Gastroesophageal sphincter (tissue), 4 donors: ENCODE data around the gene WASHC4. TPM values are rescaled to one million over a fixed set of nuclear protein-coding genes. Genes with fewer than 3 reads are reported as not detected.

Experiments
- ATAC-seq: fragments of 150-250 bp; one replicate; pipeline ENCODE4 v1.9.1; 2016; ENCODE audit warnings: mild to moderate bottlenecking, moderate library complexity
- H3K27ac ChIP-seq, 4 donors: fragments of 200-600 bp; sonication (generic) in 3 of 4; 1 replicate in 3 of 4; 2 replicates in 1 of 4; pipeline ENCODE4 v1.5.1; 2016 to 2019
- H3K27me3 ChIP-seq: fragments of 200-600 bp; sonication (generic); one replicate; pipeline ENCODE4 v1.5.1; 2019
- H3K36me3 ChIP-seq, 2 donors: fragments of 200-600 bp; sonication (generic); one replicate each; pipeline ENCODE4 v1.5.1; 2019; ENCODE audit warnings: control low read depth in 1 of 2
- H3K4me1 ChIP-seq, 3 donors: fragments of 200-600 bp; sonication (generic); 1 replicate in 2 of 3; 2 replicates in 1 of 3; pipeline ENCODE4 v1.5.1; 2016 to 2019; ENCODE audit warnings: control low read depth in 2 of 3
- H3K4me3 ChIP-seq, 2 donors: fragments of 200-600 bp; sonication (generic); one replicate each; pipeline ENCODE4 v1.5.1; 2019; ENCODE audit warnings: mild to moderate bottlenecking in 1 of 2, moderate library complexity in 1 of 2
- H3K9me3 ChIP-seq, 3 donors: fragments of 200-600 bp; sonication (generic); one replicate each; pipeline ENCODE4 v1.5.1; 2017 to 2019; ENCODE audit warnings: control low read depth in 2 of 3
- CTCF ChIP-seq, 4 experiments: fragments of 200-600 bp in 2 of 4; fragments of 450-650 bp in 2 of 4; sonication (generic) in 1 of 4; IDR thresholded peaks; one replicate each; pipeline ENCODE4 v1.5.1; 2017 to 2019; ENCODE audit warnings: antibody characterized with exemption in 4 of 4, mild to moderate bottlenecking in 2 of 4, moderate library complexity in 2 of 4
- EP300 ChIP-seq: sonication (generic); formaldehyde crosslinking; IDR thresholded peaks from one replicate; pipeline ENCODE4 v1.6.1; 2017; ENCODE audit warnings: antibody characterized with exemption, mild to moderate bottlenecking
- POLR2A ChIP-seq, 2 donors: fragments of 450-650 bp; IDR thresholded peaks; one replicate each; pipeline ENCODE4 v1.6.1; 2017; ENCODE audit warnings: antibody characterized with exemption in 2 of 2, mild to moderate bottlenecking in 2 of 2, moderate library complexity in 1 of 2
- POLR2AphosphoS5 ChIP-seq: sonication (generic); formaldehyde crosslinking; IDR thresholded peaks from one replicate; pipeline ENCODE4 v1.6.1; 2017; ENCODE audit warnings: antibody characterized with exemption
- WGBS, 2 donors: methylation state at CpG; one replicate each; pipeline ENCODE4 v1.1.5; 2018; ENCODE audit warnings: low coverage in 1 of 2; 5-methylcytosine and 5-hydroxymethylcytosine counted together
- total RNA-seq, 4 donors: library from RNA; depleted of rRNA; stranded (reverse); fragments of >200 nt; gene quantifications; one replicate each; pipeline ENCODE4 v1.1.0, GENCODE V29; 2016

The WASHC4 gene
- total RNA-seq, 4 donors from 2014 or later: 32.7 to 136 (median 53.6) TPM

GRCh38 chr12:105204916-105205315 lies 97.4 kb downstream of the WASHC4 start:
- no peaks in the 10 kb centered on the region for H3K9me3 ChIP-seq
- 69 to 90% methylated on average over 2 to 6 of the region's 6 CpGs for WGBS, 2 donors
- no peak overlapping the region for H3K4me3 ChIP-seq
- ATAC-seq: peak; percentile 42
- peaks cover 0 to 97% of the 10 kb centered on the region in 2 donors for H3K36me3 ChIP-seq
- TF ChIP-seq EP300 (no peak), CTCF (IDR thresholded peaks at IDR 0.05) (no peak), POLR2A (IDR thresholded peaks at IDR 0.05) (no peak), POLR2AphosphoS5 (no peak)
- peaks cover 0 to 8% (median 0%) of the 10 kb centered on the region in 3 donors for H3K4me1 ChIP-seq
- H3K27me3 ChIP-seq: no peaks in the 10 kb centered on the region
- no peak overlapping the region for H3K27ac ChIP-seq

GRCh38 chr12:105205322-105206048 lies 98.0 kb downstream of the WASHC4 start:
- Histone ChIP-seq H3K27me3 (no peaks in the 10 kb centered on the region), H3K27ac (no peak overlapping the region), H3K36me3 (peaks cover 0 to 97% of the 10 kb centered on the region in 2 donors), H3K4me3 (no peak overlapping the region), H3K9me3 (no peaks in the 10 kb centered on the region), H3K4me1 (peaks cover 0 to 8% (median 0%) of the 10 kb centered on the region in 3 donors)
- no peak for ATAC-seq
- 63 to 81% methylated on average over 3 to 4 of the region's 10 CpGs for WGBS, 2 donors
- no peak for TF ChIP-seq CTCF (IDR thresholded peaks at IDR 0.05)
- no peak for TF ChIP-seq POLR2A (IDR thresholded peaks at IDR 0.05)
- no peak for TF ChIP-seq EP300
- no peak for TF ChIP-seq POLR2AphosphoS5

- H3K27ac ChIP-seq: no peak overlapping the region
- no peak overlapping the region for H3K4me3 ChIP-seq
- 94% methylated on average over 14 of the region's 16 CpGs; no CpG with 5 or more reads in 1 of the 2 donors for WGBS, 2 donors
- no peak for ATAC-seq
- peaks cover 0 to 1% (median 0%) of the 10 kb centered on the region in 3 donors for H3K4me1 ChIP-seq
- H3K9me3 ChIP-seq: no peaks in the 10 kb centered on the region
- TF ChIP-seq POLR2A (IDR thresholded peaks at IDR 0.05) (no peak), EP300 (no peak)
- H3K36me3 ChIP-seq: peaks cover 0 to 99% of the 10 kb centered on the region in 2 donors
- no peaks in the 10 kb centered on the region for H3K27me3 ChIP-seq
Measured at GRCh38 chr12:105206686-105207374, 99.3 kb downstream of the WASHC4 start.

GRCh38 chr12:105209091-105209490 lies 101.6 kb downstream of the WASHC4 start:
- Histone ChIP-seq H3K4me3 (no peak overlapping the region), H3K36me3 (peaks cover 0 to 92% of the 10 kb centered on the region in 2 donors), H3K4me1 (no peaks in the 10 kb centered on the region), H3K27me3 (no peaks in the 10 kb centered on the region), H3K9me3 (no peaks in the 10 kb centered on the region), H3K27ac (no peak overlapping the region)
- WGBS, 2 donors: 85 to 94% methylated on average over 1 to 2 of the region's 3 CpGs
- TF ChIP-seq EP300 (no peak), POLR2A (IDR thresholded peaks at IDR 0.05) (no peak), POLR2AphosphoS5 (no peak), CTCF (IDR thresholded peaks at IDR 0.05) (no peak)
- no peak for ATAC-seq

- H3K4me1 ChIP-seq: no peaks in the 10 kb centered on the region
- 70% methylated on average over 5 of the region's 6 CpGs; no CpG with 5 or more reads in 1 of the 2 donors for WGBS, 2 donors
- peaks cover 0 to 92% of the 10 kb centered on the region in 2 donors for H3K36me3 ChIP-seq
Measured at GRCh38 chr12:105212438-105212837, 104.9 kb downstream of the WASHC4 start.

More at GRCh38 chr12:105212438-105212837, 104.9 kb downstream of the WASHC4 start:
- Histone ChIP-seq H3K27ac (no peak overlapping the region), H3K4me3 (no peak overlapping the region), H3K9me3 (no peaks in the 10 kb centered on the region), H3K27me3 (no peaks in the 10 kb centered on the region)
- ATAC-seq: no peak
- TF ChIP-seq POLR2A (IDR thresholded peaks at IDR 0.05): no peak
- TF ChIP-seq POLR2AphosphoS5: no peak
- no peak for TF ChIP-seq EP300
- no peak for TF ChIP-seq CTCF (IDR thresholded peaks at IDR 0.05)
